ENCODE data around the gene MTX1. TPM values are rescaled to one million over a fixed set of nuclear protein-coding genes. Genes with fewer than 3 reads are reported as not detected.

MTX1 gene
- total RNA-seq, 4 donors from 2014 or later: 33.2 to 45.2 (median 36.5) TPM

DNA sequence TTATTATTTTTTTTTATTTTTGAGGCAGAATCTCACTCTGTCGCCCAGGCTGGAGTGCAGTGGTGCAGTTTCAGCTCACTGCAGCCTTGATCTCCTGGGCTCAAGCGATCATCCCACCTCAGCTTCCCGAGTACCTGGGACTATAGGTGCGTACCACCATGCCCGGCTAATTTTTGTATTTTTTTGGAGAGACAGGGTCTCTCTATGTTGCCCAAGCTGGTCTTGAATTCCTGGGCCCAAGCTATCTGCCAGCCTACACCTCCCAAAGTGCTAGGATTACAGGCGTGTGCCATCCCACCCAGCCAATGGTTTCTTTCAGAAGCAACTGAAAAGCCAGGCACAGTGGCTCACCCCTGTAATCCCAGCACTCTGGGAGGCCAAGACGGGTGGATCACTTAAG is 37.7 kb upstream of the MTX1 start:
- peaks cover 0 to 4% of the 10 kb centered on the region in 2 donors for H3K27me3 ChIP-seq
- H3K4me1 ChIP-seq: peaks cover 0 to 42% (median 17%) of the 10 kb centered on the region in 4 donors
- no peak overlapping the region for H3K4me3 ChIP-seq
- no peak overlapping the region for H3K27ac ChIP-seq
- no peak for TF ChIP-seq CTCF (IDR thresholded peaks at IDR 0.05)
- H3K36me3 ChIP-seq: peaks cover 0 to 9% (median 0%) of the 10 kb centered on the region in 3 donors
- peak in 2 of 3 donors; percentile 13 to 29 for DNase-seq
- H3K9me3 ChIP-seq: no peaks in the 10 kb centered on the region

DNA sequence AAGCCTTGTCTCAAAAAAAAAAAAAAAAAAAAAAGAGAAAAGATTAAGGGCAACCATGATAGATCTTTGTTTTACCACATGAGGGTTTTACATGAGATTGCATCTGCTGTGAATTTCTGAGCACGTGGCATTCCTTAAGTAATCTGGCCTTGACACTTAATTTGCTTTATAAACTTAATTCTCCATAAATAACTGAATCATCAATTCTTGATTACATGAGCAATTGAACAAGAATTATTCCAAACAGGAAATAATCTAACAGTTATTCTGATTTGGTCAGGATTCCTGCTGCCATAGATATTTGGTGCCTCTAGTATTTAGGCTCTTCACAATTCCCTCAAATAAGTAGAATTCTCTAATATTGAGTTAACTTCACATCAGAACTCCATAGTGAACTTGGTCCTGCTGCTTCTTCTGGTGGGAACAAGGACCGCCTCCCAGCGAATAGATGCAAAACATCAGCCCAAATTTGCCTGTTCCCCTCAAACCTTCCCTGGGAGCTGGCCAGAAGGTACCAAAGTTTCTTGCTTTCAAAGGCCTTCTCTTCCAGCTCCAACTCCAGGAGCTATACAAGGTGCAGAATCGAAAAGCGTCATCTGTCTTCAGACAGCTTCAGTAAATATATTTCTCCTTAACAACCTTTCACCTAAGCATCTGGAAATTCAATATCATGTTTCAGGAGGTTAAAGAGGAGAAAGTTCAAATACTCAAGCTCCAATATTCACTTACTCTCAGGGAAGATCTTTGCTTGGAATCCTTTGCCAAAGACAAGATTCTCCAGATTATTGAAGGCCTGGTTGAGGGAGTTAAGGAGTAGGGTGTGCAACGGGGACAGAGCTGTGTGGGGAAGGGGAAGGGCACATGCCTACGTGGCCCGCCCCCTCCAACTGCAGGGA is 36.4 kb upstream of the MTX1 start:
- no peak for TF ChIP-seq POLR2A (IDR thresholded peaks at IDR 0.05)
- TF ChIP-seq CTCF (IDR thresholded peaks at IDR 0.05): no peak
- Histone ChIP-seq H3K27me3 (peaks cover 0 to 4% of the 10 kb centered on the region in 2 donors), H3K4me1 (peaks cover 0 to 39% (median 16%) of the 10 kb centered on the region in 4 donors), H3K36me3 (peaks cover 0 to 9% (median 0%) of the 10 kb centered on the region in 3 donors), H3K9me3 (no peaks in the 10 kb centered on the region), H3K27ac (peak overlapping the region; percentile 87 to 91 (median 90)), H3K4me3 (peak overlapping the region; percentile 76 to 86 (median 83))
- peak in 2 of 3 donors; percentile 15 to 28 for DNase-seq

GRCh38 chr1:155172732-155173477 is 35.6 kb upstream of the MTX1 start, which contains the start of gene KRTCAP2:
KRTCAP2 (minus strand) TSS chr1:155173304; CDS start chr1:155173224, 80 bp downstream.
- Histone ChIP-seq H3K27ac (peak within 1 kb of the TSS; percentile 87 to 91 (median 90)), H3K4me3 (peak within 1 kb of the TSS; percentile 76 to 86 (median 83)), H3K9me3 (no peaks in the 10 kb centered on the region), H3K4me1 (peaks cover 0 to 31% (median 12%) of the 10 kb centered on the region in 4 donors), H3K36me3 (peaks cover 0 to 9% (median 0%) of the 10 kb centered on the region in 3 donors), H3K27me3 (peaks cover 0 to 4% of the 10 kb centered on the region in 2 donors)
- TF ChIP-seq POLR2A (IDR thresholded peaks at IDR 0.05) (peak; percentile 32 to 67), CTCF (IDR thresholded peaks at IDR 0.05) (peak; percentile 94 to 99 (median 96))
- DNase-seq: peak; percentile 88 to 97 (median 94)

GRCh38 chr1:155173478-155174323 is 34.8 kb upstream of the MTX1 start, which contains the start of gene TRIM46:
TRIM46 (plus strand) TSS chr1:155173849; CDS start chr1:155173967, 118 bp downstream.
- TF ChIP-seq CTCF (IDR thresholded peaks at IDR 0.05) (no peak), POLR2A (IDR thresholded peaks at IDR 0.05) (no peak)
- Histone ChIP-seq H3K9me3 (no peaks in the 10 kb centered on the region), H3K27me3 (peaks cover 0 to 4% of the 10 kb centered on the region in 2 donors), H3K36me3 (peaks cover 0 to 9% (median 0%) of the 10 kb centered on the region in 3 donors), H3K4me1 (peaks cover 0 to 28% (median 11%) of the 10 kb centered on the region in 4 donors), H3K27ac (peak within 1 kb of the TSS; percentile 87 to 91 (median 90)), H3K4me3 (peak within 1 kb of the TSS; percentile 76 to 86 (median 83))
- peak; percentile 50 to 68 (median 60) for DNase-seq

Measured in Peyer's patch (tissue), 4 donors.